ENCODE measurements around the gene FTCD. TPM values are rescaled to one million over a fixed set of nuclear protein-coding genes. Genes with fewer than 3 reads are reported as not detected.
"Not testable (repeated sequence)": the region's sequence is repeated elsewhere in the genome, so short reads cannot be mapped to it uniquely, and the experiment has no call there.

FTCD gene
- total and polyA plus RNA-seq, 12 donors = 0.20 to 16.8 (median 1.9) TPM; not detected in 2

GRCh38 chr21:46179708-46180078 is 24.3 kb upstream of the FTCD start:
- peak in 2 of 7 donors; percentile 17 to 52 for DNase-seq
- Histone ChIP-seq H3K27ac (no peak overlapping the region), H3K4me3 (no peak overlapping the region), H3K4me1 (replicated peaks in 1 of 2) (peaks cover 0 to 3% of the 10 kb centered on the region in 2 donors), H3K36me3 (replicated peaks in 1 of 2) (no peaks in the 10 kb centered on the region), H3K9me3 (replicated peaks in 1 of 3) (peaks cover 0 to 5% (median 0%) of the 10 kb centered on the region in 3 donors), H3K27me3 (no peaks in the 10 kb centered on the region)
- intact Hi-C loops (cut with DNase I) = no loop called here
- 90 to 95% (median 93%) methylated on average over 16 to 17 of the region's 17 CpGs for WGBS, 4 donors
- no peak for TF ChIP-seq CTCF (IDR thresholded peaks at IDR 0.05)
- no peak for TF ChIP-seq POLR2A (IDR thresholded peaks at IDR 0.05)

GRCh38 chr21:46178961-46179360 is 23.6 kb upstream of the FTCD start:
- H3K4me1 ChIP-seq (replicated peaks in 1 of 2) = peaks cover 0 to 2% of the 10 kb centered on the region in 2 donors
- no peaks in the 10 kb centered on the region for H3K36me3 ChIP-seq (replicated peaks in 1 of 2)
- H3K4me3 ChIP-seq = no peak overlapping the region
- no peak overlapping the region for H3K27ac ChIP-seq
- DNase-seq = peak in 1 of 7 donors; percentile 28
- intact Hi-C loops (cut with DNase I) = no loop called here
- WGBS, 4 donors = 85 to 92% (median 89%) methylated on average over 4 of the region's 4 CpGs
- H3K9me3 ChIP-seq (replicated peaks in 1 of 3) = peaks cover 0 to 9% (median 0%) of the 10 kb centered on the region in 3 donors
- no peaks in the 10 kb centered on the region for H3K27me3 ChIP-seq
- TF ChIP-seq CTCF (IDR thresholded peaks at IDR 0.05) = no peak
- no peak for TF ChIP-seq POLR2A (IDR thresholded peaks at IDR 0.05)

GRCh38 chr21:46176443-46177129 is 21.2 kb upstream of the FTCD start:
- intact Hi-C loops (cut with DNase I); H3K4me1 ChIP-seq (replicated peaks in 1 of 2); H3K4me3 ChIP-seq; H3K27ac ChIP-seq; H3K9me3 ChIP-seq (replicated peaks in 1 of 3); H3K36me3 ChIP-seq (replicated peaks in 1 of 2); DNase-seq; H3K27me3 ChIP-seq: not testable (repeated sequence)
- 89 to 97% (median 92%) methylated on average over 3 of the region's 3 CpGs for WGBS, 4 donors

- Histone ChIP-seq H3K4me1 (replicated peaks in 1 of 2) (no peaks in the 10 kb centered on the region), H3K27ac (no peak overlapping the region), H3K27me3 (no peaks in the 10 kb centered on the region), H3K36me3 (replicated peaks in 1 of 2) (no peaks in the 10 kb centered on the region), H3K9me3 (replicated peaks in 1 of 3) (peaks cover 0 to 9% (median 0%) of the 10 kb centered on the region in 3 donors), H3K4me3 (no peak overlapping the region)
- intact Hi-C loops (cut with DNase I) = no loop called here
- peak in 1 of 7 donors; percentile 35 for DNase-seq
- TF ChIP-seq POLR2A (IDR thresholded peaks at IDR 0.05) (no peak), CTCF (IDR thresholded peaks at IDR 0.05) (no peak)
- WGBS, 4 donors = 100% methylated on average over 1 of the region's 1 CpG; no CpG with 5 or more reads in 1 of the 4 donors
These were observed 18.2 kb upstream of the FTCD start for GRCh38 chr21:46173573-46173972.

Data from adrenal gland (tissue), 12 donors.